Measurements from ENCODE around the gene SMARCB1. TPM values are rescaled to one million over a fixed set of nuclear protein-coding genes. Genes with fewer than 3 reads are reported as not detected.

The SMARCB1 gene
- total and polyA plus RNA-seq, 7 donors: 25.0 to 85.7 (median 43.9) TPM

DNA sequence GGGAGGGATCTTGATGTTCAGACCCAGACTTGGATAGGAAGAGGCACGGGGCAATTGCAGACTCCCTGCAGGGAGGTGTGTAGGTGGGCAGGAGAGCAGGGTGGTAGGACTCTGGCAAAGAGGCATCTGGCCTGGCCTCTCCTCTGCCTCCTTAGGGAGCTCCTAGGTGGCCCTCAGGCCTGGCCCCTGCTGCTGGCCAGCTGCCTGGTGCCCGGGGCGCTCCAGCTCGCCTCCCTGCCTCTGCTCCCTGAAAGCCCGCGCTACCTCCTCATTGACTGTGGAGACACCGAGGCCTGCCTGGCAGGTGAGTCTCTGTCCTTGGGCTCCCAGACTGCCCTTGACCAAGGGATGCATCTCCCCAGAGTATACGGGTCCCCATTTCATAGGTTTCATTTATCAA, 90.8 kb downstream of the SMARCB1 start:
- intact Hi-C loops (cut with DNase I): no loop called here
- H3K4me1 ChIP-seq: no peaks in the 10 kb centered on the region
- no peak for DNase-seq
- WGBS, 2 donors: 95 to 97% methylated on average over 8 of the region's 8 CpGs
- no peak for TF ChIP-seq POLR2A (IDR thresholded peaks at IDR 0.05)
- no peak for TF ChIP-seq EP300 (IDR thresholded peaks at IDR 0.05)
- TF ChIP-seq, protein P1, sequence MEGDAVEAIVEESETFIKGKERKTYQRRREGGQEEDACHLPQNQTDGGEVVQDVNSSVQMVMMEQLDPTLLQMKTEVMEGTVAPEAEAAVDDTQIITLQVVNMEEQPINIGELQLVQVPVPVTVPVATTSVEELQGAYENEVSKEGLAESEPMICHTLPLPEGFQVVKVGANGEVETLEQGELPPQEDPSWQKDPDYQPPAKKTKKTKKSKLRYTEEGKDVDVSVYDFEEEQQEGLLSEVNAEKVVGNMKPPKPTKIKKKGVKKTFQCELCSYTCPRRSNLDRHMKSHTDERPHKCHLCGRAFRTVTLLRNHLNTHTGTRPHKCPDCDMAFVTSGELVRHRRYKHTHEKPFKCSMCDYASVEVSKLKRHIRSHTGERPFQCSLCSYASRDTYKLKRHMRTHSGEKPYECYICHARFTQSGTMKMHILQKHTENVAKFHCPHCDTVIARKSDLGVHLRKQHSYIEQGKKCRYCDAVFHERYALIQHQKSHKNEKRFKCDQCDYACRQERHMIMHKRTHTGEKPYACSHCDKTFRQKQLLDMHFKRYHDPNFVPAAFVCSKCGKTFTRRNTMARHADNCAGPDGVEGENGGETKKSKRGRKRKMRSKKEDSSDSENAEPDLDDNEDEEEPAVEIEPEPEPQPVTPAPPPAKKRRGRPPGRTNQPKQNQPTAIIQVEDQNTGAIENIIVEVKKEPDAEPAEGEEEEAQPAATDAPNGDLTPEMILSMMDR (IDR thresholded peaks at IDR 0.05): no peak
- TF ChIP-seq POLR2AphosphoS5 (IDR thresholded peaks at IDR 0.05): no peak
- H3K27me3 ChIP-seq: no peaks in the 10 kb centered on the region
- H3K9me3 ChIP-seq: no peaks in the 10 kb centered on the region
- no peak overlapping the region for H3K27ac ChIP-seq
- H3K36me3 ChIP-seq: peaks cover 0 to 55% (median 21%) of the 10 kb centered on the region in 4 donors
- H3K4me3 ChIP-seq: no peak overlapping the region

DNA sequence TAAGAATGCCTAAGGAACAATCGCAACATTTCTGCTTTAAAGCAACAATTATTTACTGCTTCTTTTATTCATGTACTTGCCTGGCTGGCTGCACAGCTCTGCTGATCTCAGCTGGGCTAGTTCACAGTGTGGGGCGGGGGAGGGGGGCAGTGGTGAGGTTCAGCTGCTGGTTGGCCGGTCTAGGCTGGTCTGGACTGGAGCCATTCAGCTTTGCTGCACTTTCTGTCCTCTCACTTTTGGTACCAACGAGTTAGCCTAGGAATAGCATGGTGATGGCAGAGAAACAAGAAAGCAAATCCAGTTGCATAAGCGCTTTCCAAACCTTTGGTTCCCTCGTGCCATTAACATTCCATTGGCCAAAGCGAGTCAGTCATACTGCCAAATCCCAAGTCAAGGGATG, 91.5 kb downstream of the SMARCB1 start:
- no peak overlapping the region for H3K27ac ChIP-seq
- H3K4me3 ChIP-seq: no peak overlapping the region
- H3K9me3 ChIP-seq: no peaks in the 10 kb centered on the region
- intact Hi-C loops (cut with DNase I): no loop called here
- no peaks in the 10 kb centered on the region for H3K4me1 ChIP-seq
- peaks cover 0 to 57% (median 21%) of the 10 kb centered on the region in 4 donors for H3K36me3 ChIP-seq
- 92% methylated on average over 7 of the region's 7 CpGs for WGBS, 2 donors
- no peak for TF ChIP-seq EP300 (IDR thresholded peaks at IDR 0.05)
- TF ChIP-seq, protein P1 (IDR thresholded peaks at IDR 0.05): no peak
- TF ChIP-seq POLR2AphosphoS5 (IDR thresholded peaks at IDR 0.05): no peak
- TF ChIP-seq POLR2A (IDR thresholded peaks at IDR 0.05): no peak
- no peak for DNase-seq
- H3K27me3 ChIP-seq: no peaks in the 10 kb centered on the region

DNA sequence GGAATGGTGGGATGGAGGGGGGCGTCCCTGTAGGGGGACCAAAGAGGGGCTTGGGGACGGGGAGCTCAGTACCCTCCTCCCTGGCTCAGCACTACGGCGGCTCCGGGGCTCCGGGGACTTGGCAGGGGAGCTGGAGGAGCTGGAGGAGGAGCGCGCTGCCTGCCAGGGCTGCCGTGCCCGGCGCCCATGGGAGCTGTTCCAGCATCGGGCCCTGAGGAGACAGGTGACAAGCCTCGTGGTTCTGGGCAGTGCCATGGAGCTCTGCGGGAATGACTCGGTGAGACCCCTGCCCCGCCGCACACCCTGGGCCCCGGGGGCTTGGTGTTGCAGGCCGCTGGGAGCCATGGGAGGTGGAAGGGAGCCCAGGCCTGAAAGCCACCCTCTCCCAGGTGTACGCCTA, 95.6 kb downstream of the SMARCB1 start:
- H3K27ac ChIP-seq: no peak overlapping the region
- intact Hi-C loops (cut with DNase I): no loop called here
- no peaks in the 10 kb centered on the region for H3K4me1 ChIP-seq
- peaks cover 0 to 49% (median 2%) of the 10 kb centered on the region in 4 donors for H3K36me3 ChIP-seq
- H3K4me3 ChIP-seq: no peak overlapping the region
- no peaks in the 10 kb centered on the region for H3K27me3 ChIP-seq
- TF ChIP-seq POLR2AphosphoS5 (IDR thresholded peaks at IDR 0.05) (no peak), EP300 (IDR thresholded peaks at IDR 0.05) (no peak), POLR2A (IDR thresholded peaks at IDR 0.05) (no peak)
- TF ChIP-seq, protein P1 (IDR thresholded peaks at IDR 0.05): no peak
- 89 to 95% methylated on average over 20 of the region's 20 CpGs for WGBS, 2 donors
- no peaks in the 10 kb centered on the region for H3K9me3 ChIP-seq
- no peak for DNase-seq

DNA sequence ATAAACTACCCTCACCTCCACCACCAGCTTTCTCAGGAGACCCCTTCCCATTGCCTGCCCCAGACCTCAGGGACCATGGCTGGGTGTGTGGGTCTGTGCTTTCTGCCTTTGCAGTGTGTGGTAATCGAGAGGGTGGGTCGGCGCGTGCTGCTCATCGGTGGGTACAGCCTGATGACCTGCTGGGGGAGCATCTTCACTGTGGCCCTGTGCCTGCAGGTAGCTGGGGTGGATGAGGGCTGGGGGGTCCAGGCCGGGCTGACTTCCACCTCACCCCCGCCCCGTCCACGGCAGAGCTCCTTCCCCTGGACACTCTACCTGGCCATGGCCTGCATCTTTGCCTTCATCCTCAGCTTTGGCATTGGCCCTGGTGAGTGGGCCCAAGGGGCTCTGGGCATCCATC, 96.9 kb downstream of the SMARCB1 start:
- Histone ChIP-seq H3K4me1 (peaks cover 0 to 4% (median 0%) of the 10 kb centered on the region in 4 donors), H3K36me3 (peaks cover 0 to 42% (median 0%) of the 10 kb centered on the region in 4 donors), H3K27me3 (no peaks in the 10 kb centered on the region), H3K27ac (no peak overlapping the region), H3K9me3 (no peaks in the 10 kb centered on the region), H3K4me3 (no peak overlapping the region)
- no peak for DNase-seq
- no peak for TF ChIP-seq POLR2A (IDR thresholded peaks at IDR 0.05)
- no peak for TF ChIP-seq EP300 (IDR thresholded peaks at IDR 0.05)
- TF ChIP-seq POLR2AphosphoS5 (IDR thresholded peaks at IDR 0.05): no peak
- TF ChIP-seq, protein P1 (IDR thresholded peaks at IDR 0.05): no peak
- WGBS, 2 donors: 97 to 98% methylated on average over 9 of the region's 9 CpGs
- intact Hi-C loops (cut with DNase I): no loop called here

DNA sequence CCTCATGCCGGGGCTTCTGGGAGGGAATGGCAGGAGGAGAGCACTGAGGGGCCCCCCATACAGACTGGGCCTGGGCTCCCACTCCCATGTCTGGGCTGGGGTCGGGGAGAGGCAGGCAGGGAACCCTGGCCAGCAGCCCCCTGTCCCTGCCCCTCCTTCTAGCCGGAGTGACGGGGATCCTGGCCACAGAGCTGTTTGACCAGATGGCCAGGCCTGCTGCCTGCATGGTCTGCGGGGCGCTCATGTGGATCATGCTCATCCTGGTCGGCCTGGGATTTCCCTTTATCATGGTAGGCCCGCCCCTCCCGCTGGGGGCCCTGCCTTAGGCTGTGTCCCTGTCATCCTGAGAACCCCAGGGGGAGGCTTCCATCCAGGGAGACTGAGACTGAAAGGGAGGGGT, 97.4 kb downstream of the SMARCB1 start:
- no peak for DNase-seq
- no peaks in the 10 kb centered on the region for H3K9me3 ChIP-seq
- peaks cover 0 to 5% (median 0%) of the 10 kb centered on the region in 4 donors for H3K4me1 ChIP-seq
- TF ChIP-seq, protein P1 (IDR thresholded peaks at IDR 0.05): no peak
- no peak for TF ChIP-seq POLR2AphosphoS5 (IDR thresholded peaks at IDR 0.05)
- TF ChIP-seq POLR2A (IDR thresholded peaks at IDR 0.05): no peak
- TF ChIP-seq EP300 (IDR thresholded peaks at IDR 0.05): no peak
- H3K36me3 ChIP-seq: peaks cover 0 to 42% (median 0%) of the 10 kb centered on the region in 4 donors
- H3K27me3 ChIP-seq: no peaks in the 10 kb centered on the region
- no peak overlapping the region for H3K4me3 ChIP-seq
- no peak overlapping the region for H3K27ac ChIP-seq
- WGBS, 2 donors: 94 to 95% methylated on average over 9 of the region's 9 CpGs
- intact Hi-C loops (cut with DNase I): no loop called here

All from sigmoid colon (tissue), 7 donors.